Measurements from ENCODE around the gene TXNIP. TPM values are rescaled to one million over a fixed set of nuclear protein-coding genes. Genes with fewer than 3 reads are reported as not detected.

The TXNIP gene
- total RNA-seq, 2 donors from 2014 or later, result 618 to 736 TPM

DNA sequence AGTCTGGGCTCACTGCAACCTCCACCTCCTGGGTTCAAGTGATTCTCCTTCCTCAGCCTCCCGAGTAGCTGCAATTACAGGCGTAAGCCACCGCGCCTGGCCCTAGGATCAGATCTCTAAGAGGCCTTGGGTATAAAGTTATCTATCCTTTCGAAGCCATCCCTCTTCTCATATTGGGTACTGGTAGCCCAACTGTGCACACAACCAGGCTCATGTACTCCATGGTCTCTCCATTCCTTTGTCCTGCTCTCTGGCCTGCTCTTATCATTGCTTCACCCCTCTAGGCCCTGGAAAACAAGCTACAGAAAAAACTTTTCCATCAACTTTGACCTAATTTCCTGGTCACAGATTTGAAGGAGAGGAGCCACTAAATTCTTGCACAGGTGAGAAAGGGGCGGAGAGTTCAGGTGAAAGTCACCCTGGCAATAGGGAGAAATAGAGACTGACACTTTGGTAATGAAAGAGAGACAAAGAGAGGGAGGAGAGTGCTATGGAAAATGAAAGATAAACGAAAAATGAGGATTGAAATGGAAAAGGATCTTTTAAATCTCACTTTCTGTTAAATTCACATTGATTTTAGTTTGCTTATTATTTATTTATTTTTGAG lies 6.0 kb downstream of the TXNIP start:
- TF ChIP-seq, protein P1, sequence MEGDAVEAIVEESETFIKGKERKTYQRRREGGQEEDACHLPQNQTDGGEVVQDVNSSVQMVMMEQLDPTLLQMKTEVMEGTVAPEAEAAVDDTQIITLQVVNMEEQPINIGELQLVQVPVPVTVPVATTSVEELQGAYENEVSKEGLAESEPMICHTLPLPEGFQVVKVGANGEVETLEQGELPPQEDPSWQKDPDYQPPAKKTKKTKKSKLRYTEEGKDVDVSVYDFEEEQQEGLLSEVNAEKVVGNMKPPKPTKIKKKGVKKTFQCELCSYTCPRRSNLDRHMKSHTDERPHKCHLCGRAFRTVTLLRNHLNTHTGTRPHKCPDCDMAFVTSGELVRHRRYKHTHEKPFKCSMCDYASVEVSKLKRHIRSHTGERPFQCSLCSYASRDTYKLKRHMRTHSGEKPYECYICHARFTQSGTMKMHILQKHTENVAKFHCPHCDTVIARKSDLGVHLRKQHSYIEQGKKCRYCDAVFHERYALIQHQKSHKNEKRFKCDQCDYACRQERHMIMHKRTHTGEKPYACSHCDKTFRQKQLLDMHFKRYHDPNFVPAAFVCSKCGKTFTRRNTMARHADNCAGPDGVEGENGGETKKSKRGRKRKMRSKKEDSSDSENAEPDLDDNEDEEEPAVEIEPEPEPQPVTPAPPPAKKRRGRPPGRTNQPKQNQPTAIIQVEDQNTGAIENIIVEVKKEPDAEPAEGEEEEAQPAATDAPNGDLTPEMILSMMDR (IDR thresholded peaks at IDR 0.05), result no peak
- TF ChIP-seq POLR2AphosphoS5 (IDR thresholded peaks at IDR 0.05) (no peak), POLR2A (IDR thresholded peaks at IDR 0.05) (no peak)
- no peak for DNase-seq (ENCODE audit: low spot score)
- WGBS, result 83% methylated on average over 7 of the region's 7 CpGs
- intact Hi-C loops (cut with DNase I), result no loop called here
- Histone ChIP-seq H3K27me3 (replicated peaks; ENCODE audit: insufficient read depth) (no peaks in the 10 kb centered on the region), H3K4me3 (no peak overlapping the region), H3K9me3 (no peaks in the 10 kb centered on the region), H3K27ac (peak overlapping the region; percentile 32 to 97), H3K4me1 (replicated peaks) (no peaks in the 10 kb centered on the region), H3K36me3 (peaks cover 18 to 25% of the 10 kb centered on the region in 2 donors)

DNA sequence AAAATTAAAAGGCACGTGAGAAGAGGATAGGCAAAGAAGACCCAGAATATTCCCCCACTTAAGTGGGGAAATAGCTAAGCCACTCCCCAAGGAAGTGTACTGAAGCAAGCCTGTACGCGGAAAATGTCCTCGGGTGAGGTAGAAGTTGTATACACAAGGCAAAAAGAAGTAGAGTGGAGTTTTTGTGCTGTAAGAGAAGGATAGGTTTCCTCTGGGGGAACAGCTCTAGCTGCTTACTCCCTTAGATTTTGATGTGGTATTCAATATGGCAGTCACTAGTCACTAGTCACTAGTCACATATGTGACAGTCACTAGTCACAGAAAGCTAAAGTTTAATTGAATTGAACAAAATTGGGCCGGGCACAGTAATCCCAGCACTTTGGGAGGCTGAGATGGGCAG lies 7.6 kb downstream of the TXNIP start:
- no peaks in the 10 kb centered on the region for H3K4me1 ChIP-seq (replicated peaks)
- TF ChIP-seq POLR2A (IDR thresholded peaks at IDR 0.05) (no peak), POLR2AphosphoS5 (IDR thresholded peaks at IDR 0.05) (no peak)
- TF ChIP-seq, protein P1 (IDR thresholded peaks at IDR 0.05), result no peak
- H3K27ac ChIP-seq, result no peak overlapping the region
- DNase-seq (ENCODE audit: low spot score), result no peak
- peaks cover 4 to 10% of the 10 kb centered on the region in 2 donors for H3K36me3 ChIP-seq
- intact Hi-C loops (cut with DNase I), result no loop called here
- H3K9me3 ChIP-seq, result no peaks in the 10 kb centered on the region
- no peaks in the 10 kb centered on the region for H3K27me3 ChIP-seq (replicated peaks; ENCODE audit: insufficient read depth)
- H3K4me3 ChIP-seq, result no peak overlapping the region
- 68% methylated on average over 5 of the region's 5 CpGs for WGBS

DNA sequence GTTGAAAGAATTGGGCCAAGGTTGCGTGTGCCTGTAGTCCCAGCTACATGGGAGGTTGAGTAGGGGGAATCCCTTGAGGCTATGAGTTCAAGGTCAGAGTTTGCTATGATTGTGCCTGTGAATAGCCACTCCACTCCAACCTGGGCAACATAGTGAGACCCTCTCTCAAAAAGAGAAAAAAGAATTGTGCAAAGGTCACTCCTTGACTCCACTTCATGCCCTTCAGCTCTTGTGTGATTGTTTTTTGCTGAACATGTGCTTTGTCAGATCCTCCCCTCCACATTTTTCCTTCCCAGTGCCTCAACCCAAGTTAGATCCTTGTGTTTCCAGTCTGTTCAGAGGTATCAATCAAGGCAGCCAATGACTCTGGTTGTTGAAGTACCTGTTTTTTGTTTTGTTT lies 8.5 kb downstream of the TXNIP start:
- peaks cover 0 to 2% of the 10 kb centered on the region in 2 donors for H3K36me3 ChIP-seq
- no peak for DNase-seq (ENCODE audit: low spot score)
- 100% methylated on average over 1 of the region's 1 CpG for WGBS
- H3K27ac ChIP-seq, result no peak overlapping the region
- no peak overlapping the region for H3K4me3 ChIP-seq
- intact Hi-C loops (cut with DNase I), result no loop called here
- no peaks in the 10 kb centered on the region for H3K27me3 ChIP-seq (replicated peaks; ENCODE audit: insufficient read depth)
- no peaks in the 10 kb centered on the region for H3K9me3 ChIP-seq
- TF ChIP-seq POLR2A (IDR thresholded peaks at IDR 0.05) (no peak), POLR2AphosphoS5 (IDR thresholded peaks at IDR 0.05) (no peak)
- TF ChIP-seq, protein P1 (IDR thresholded peaks at IDR 0.05), result no peak
- no peaks in the 10 kb centered on the region for H3K4me1 ChIP-seq (replicated peaks)

DNA sequence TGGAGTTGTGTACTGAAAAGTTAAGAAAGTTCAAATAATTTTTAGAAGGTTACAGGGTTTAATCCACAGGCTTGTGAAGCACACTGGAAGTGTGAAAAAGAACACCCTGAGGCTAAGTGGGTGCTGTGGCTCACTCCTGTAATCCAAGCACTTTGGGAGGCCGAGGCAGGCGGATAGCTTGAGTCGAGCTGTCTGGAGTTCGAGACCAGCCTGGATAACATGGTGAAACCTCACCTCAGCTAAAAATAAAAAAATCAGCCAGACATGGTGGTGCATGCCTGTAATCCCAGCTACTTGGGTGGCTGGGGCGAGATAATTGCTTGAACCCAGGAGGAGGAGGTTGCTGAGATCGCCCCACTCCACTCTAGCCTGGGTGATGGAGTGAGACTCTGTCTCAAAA lies 9.8 kb downstream of the TXNIP start:
- WGBS, result 94% methylated on average over 6 of the region's 6 CpGs
- peak overlapping the region; percentile 52 to 68 for H3K27ac ChIP-seq
- H3K9me3 ChIP-seq, result no peaks in the 10 kb centered on the region
- TF ChIP-seq POLR2A (IDR thresholded peaks at IDR 0.05) (no peak), POLR2AphosphoS5 (IDR thresholded peaks at IDR 0.05) (no peak)
- TF ChIP-seq, protein P1 (IDR thresholded peaks at IDR 0.05), result no peak
- H3K4me1 ChIP-seq (replicated peaks), result no peaks in the 10 kb centered on the region
- no peaks in the 10 kb centered on the region for H3K36me3 ChIP-seq
- H3K27me3 ChIP-seq (replicated peaks; ENCODE audit: insufficient read depth), result no peaks in the 10 kb centered on the region
- no peak overlapping the region for H3K4me3 ChIP-seq
- intact Hi-C loops (cut with DNase I), result no loop called here
- DNase-seq (ENCODE audit: low spot score), result no peak

All from prostate gland (tissue), 2 donors.